GM18519 (cell line): Measurements from ENCODE around the gene PREX1.

Source experiments
- ATAC-seq: cut with Tn5 transposase; IDR thresholded peaks from one replicate; pipeline ENCODE4 v1.9.1; 2021; ENCODE audit warnings: mild to moderate bottlenecking, moderate library complexity; ENCODE audit not compliant: unreplicated experiment, low FRiP score

The PREX1 gene

DNA sequence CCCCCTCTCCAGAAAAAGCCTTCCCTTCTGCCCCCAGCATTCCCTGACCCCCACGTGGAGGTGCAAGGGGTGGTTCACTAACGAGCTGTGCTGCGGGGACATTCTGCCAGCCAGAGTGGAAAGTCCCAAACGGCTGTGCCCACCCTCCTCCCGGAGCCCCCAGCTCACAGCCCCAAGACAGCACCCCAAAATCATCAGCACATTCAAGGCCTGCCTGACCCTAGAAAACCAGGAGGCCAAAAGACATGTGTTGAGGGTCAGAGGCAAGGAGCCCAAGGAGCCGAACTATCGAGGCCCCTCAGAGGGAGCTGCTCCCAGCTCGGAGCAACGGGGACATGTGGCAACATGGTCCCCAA lies 197.9 kb downstream of the PREX1 start:
- ATAC-seq: no peak

GRCh38 chr20:48629069-48629959 lies 198.5 kb downstream of the PREX1 start:
- ATAC-seq: no peak

DNA sequence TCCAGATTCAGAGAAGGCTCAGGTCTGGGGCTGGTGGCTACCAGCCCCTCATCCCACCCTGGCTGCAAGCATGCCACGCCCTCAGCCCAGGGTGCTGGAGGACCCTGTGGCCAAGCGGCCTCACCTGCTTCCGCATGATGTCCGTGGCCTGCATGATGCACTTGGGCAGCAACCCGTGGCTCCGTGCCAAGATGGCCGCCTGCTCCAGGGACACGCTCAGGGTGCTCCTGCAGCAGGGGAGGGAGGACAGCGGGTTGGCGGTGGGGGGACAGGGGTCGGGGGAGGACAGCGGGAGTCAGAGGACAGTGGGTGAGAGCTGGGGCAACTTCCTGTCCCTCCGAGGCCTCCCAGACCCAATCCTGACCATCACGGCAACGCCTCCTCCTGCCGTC lies 200.1 kb downstream of the PREX1 start:
- no peak for ATAC-seq

DNA sequence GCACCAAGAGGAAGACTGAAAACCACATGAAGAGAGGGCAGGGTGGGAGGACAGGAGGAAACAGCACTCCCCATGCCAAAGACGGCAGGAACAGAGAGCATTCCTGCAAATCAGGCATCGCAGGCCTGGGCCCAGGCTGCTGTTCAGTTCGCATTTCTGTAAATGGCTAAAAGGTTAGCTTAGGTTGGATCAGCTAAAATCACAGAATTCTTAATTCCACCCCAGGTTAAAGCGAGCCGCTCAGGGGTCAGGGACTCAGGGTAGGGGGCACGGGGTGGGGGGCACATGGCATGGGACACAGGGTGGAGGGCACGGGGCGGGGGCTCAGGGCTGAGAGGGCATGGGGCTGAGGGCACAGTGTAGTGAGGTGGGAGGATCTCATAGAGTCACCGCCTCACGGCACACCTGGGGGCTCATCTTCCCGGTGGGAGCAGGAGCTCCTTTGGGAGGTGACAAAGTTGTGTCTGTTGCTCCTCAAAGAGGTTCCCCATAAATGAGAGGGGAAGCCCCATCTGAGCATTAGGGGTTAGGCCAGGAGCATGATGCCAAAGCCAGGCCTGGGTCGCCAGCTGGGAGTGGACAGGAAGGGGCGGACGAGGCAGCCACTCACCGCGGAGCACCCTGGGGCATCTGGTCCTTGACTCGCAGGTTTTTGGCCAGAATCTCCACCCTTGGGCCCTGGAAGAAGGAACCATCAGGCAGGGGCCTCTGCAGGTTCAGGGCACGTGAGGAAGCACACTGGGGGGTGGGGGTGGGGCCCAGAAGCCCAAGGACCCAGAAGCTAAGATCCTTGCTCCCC lies 200.7 kb downstream of the PREX1 start:
- ATAC-seq: no peak

GRCh38 chr20:48626226-48626937 lies 201.4 kb downstream of the PREX1 start:
- no peak for ATAC-seq

- no peak for ATAC-seq
Observed at GRCh38 chr20:48625136-48625900, 202.5 kb downstream of the PREX1 start.

GRCh38 chr20:48624315-48625020 lies 203.3 kb downstream of the PREX1 start:
- ATAC-seq: no peak

GRCh38 chr20:48623906-48624265 lies 203.9 kb downstream of the PREX1 start:
- no peak for ATAC-seq

- ATAC-seq: no peak
Observed at GRCh38 chr20:48623176-48623905, 204.5 kb downstream of the PREX1 start.

- ATAC-seq: no peak
Observed at GRCh38 chr20:48622421-48622820, 205.4 kb downstream of the PREX1 start.

DNA sequence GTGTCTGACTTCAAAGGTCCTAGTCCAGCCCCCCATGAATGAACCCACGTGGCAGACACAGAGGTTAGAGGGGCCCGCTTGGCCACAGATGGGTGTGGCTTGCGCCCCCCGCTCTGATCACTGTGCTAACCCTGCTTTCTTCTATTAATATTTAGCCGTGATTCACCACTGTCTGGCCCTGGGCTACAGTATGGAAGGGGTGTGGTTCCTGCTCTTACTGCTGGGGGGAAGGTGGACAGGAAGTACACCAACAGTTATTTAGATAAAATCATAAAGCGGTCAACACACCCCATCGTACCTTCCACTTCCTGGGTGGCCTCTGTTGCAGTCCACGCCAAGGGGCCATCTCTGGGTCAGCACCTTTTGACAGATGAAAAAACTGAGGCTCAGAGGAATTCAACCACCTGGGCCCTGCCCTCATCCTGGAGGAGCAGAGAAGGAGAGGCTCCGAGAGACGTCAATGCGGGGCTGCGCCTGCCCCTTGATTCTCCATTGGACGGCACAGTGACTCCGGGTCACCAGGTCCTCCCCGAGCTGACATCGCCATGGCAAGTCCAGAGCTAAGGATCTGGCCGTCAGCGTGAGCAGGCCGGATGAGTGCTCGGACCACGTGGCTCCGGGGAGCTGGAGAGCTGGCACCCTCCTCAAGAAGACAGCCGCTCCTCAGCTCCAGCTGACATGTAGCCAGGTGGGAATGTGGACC lies 206.3 kb downstream of the PREX1 start:
- no peak for ATAC-seq

DNA sequence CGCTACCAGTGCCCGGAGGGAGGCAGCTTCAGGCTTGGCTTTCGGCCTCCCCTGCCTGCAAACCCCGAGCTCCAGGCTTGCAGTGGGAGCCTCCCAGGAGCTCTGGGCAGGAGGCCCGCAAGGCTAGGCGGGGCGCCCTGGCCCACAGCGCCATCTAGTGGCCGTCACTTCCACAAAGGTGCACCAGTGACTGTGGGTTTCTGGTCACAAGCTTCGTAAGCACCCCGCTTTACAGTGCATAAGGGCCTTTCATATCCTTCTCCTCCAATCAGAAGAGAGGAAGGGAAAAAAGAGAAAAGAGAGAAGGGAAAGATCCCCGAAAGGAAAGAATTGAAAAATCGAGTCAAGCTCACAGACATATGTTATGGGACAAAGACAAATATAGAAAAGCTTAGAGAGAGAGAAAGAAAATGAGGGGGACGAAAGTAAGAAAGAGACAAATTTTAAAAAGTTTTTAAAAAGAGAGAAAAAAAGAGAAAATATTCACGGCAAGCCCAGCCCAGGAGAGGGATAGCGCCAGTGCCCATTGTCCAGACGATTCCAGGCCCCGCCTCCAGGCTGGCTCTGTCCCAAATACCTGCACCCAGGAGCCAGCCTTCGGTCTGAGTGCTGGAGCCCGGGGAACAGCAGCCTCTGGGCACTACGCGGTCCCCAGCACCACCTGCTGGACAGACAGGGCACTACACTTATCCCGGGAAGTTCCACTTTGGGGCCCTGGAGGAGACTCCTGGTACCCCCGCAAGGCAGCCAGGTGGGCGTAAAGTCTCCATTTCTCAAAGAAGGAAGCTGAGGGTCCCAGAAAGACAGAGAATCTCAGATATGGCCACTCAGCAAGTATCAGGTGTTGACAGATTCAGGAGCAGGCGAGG lies 207.1 kb downstream of the PREX1 start:
- no peak for ATAC-seq

GRCh38 chr20:48620154-48620506 lies 207.7 kb downstream of the PREX1 start:
- no peak for ATAC-seq

DNA sequence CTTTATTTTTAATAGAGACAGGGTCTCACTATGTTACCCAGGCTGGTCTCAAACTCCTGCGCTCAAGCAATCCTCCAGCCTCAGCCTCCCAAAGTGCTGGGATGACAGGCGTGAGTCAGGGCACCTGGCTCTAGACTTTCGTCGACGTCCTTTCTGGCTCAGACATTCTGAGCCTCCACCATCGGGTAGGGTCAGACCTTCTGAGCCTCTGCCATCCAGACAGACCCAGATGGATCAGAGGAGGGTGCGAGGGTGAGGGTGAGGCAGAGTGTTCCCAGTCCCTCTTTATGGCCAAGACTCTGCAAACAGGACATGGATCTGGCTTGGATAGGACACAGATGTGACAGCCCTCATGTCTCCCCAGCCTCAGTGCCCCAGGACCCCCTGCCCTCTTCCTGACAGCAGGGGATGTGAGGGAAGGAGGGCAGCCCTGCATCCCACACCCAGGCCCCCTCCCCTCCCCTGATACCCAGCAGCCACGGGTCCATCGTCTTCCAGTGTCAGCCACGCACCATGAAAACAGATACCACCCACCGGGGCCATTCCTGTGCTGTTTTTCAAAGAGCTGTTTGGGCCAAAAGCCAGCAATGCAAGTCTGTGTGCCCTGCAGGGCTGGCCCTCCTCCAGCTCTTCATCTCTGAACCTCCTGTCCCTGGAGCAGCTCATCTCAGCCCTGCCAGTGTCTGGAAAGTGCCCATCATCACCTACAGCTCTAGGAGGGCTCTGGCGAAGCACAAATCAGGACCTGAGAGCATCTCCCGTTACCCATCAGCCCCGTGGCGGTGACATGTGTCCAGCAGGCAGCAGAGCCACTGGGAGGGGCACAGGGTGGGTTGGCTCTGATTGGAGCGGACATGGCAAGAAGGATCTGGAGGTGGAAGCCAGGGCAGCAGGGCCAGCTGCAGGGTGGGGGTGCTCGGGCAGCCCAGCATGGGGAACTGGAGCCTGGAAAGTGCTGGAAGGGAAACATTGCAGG lies 208.4 kb downstream of the PREX1 start:
- ATAC-seq: no peak

- ATAC-seq: no peak
Observed at GRCh38 chr20:48618631-48619030, 209.2 kb downstream of the PREX1 start.

GRCh38 chr20:48618052-48618451 lies 209.7 kb downstream of the PREX1 start:
- ATAC-seq: no peak

GRCh38 chr20:48617481-48617880 lies 210.3 kb downstream of the PREX1 start:
- no peak for ATAC-seq
